Skeletal muscle tissue (tissue), 4 donors: ENCODE data around the gene KCNK4. TPM values are rescaled to one million over a fixed set of nuclear protein-coding genes. Genes with fewer than 3 reads are reported as not detected.
A peak's percentile ranks its signal among the peaks of the same experiment; 100 is the strongest.

Experiments used
- H3K27ac ChIP-seq: one replicate; pipeline ENCODE4 v1.7.0; 2013; ENCODE audit warnings: mild to moderate bottlenecking, low read depth, low read length, inconsistent platforms
- H3K27me3 ChIP-seq, 3 donors: one replicate each; pipeline ENCODE4 v1.7.0; 2013; ENCODE audit warnings: low read length in 3 of 3; ENCODE audit not compliant: control insufficient read depth in 3 of 3, insufficient read depth in 3 of 3
- H3K36me3 ChIP-seq, 3 donors: one replicate each; pipeline ENCODE4 v1.7.0; 2013; ENCODE audit warnings: low read length in 3 of 3; ENCODE audit not compliant: control insufficient read depth in 3 of 3, insufficient read depth in 3 of 3
- H3K4me1 ChIP-seq, 3 donors: one replicate each; pipeline ENCODE4 v1.7.0; 2013; ENCODE audit warnings: low read length in 3 of 3, mild to moderate bottlenecking in 3 of 3; ENCODE audit not compliant: control insufficient read depth in 3 of 3, insufficient read depth in 3 of 3
- H3K4me3 ChIP-seq, 3 donors: one replicate each; pipeline ENCODE4 v1.7.0; 2013; ENCODE audit warnings: low read length in 3 of 3
- H3K9ac ChIP-seq, 3 donors: one replicate each; pipeline ENCODE4 v1.7.0; 2013; ENCODE audit warnings: low read length in 3 of 3, mild to moderate bottlenecking in 3 of 3, moderate library complexity in 2 of 3, low read depth in 1 of 3
- H3K9me3 ChIP-seq, 3 donors: one replicate each; pipeline ENCODE4 v1.7.0; 2013; ENCODE audit warnings: low read length in 3 of 3; ENCODE audit not compliant: control insufficient read depth in 3 of 3
- total RNA-seq: library from RNA; depleted of rRNA; stranded (reverse); fragments of >200 nt; gene quantifications from one replicate; pipeline ENCODE4 v1.2.3, GENCODE V29; 2014
- donor health status: Osteomylitis.

Gene KCNK4
- total RNA-seq, 1 donor from 2014 or later = not detected

- Histone ChIP-seq H3K9me3 (no peaks in the 10 kb centered on the region), H3K4me3 (peak within 1 kb of the TSS; percentile 95 to 97 (median 95)), H3K27me3 (no peaks in the 10 kb centered on the region), H3K4me1 (peaks cover 54 to 69% (median 60%) of the 10 kb centered on the region in 3 donors), H3K36me3 (peaks cover 4 to 12% (median 6%) of the 10 kb centered on the region in 3 donors), H3K27ac (peak within 1 kb of the TSS; percentile 93), H3K9ac (peak within 1 kb of the TSS; percentile 92 to 97 (median 95))
Measured at GRCh38 chr11:64246871-64247728, 44.0 kb upstream of the KCNK4 start, which contains the start of gene PPP1R14B. Gene PPP1R14B, minus strand, starts transcription at chr11:64246943. Its CDS starts 270 bp downstream, at chr11:64246673.

DNA sequence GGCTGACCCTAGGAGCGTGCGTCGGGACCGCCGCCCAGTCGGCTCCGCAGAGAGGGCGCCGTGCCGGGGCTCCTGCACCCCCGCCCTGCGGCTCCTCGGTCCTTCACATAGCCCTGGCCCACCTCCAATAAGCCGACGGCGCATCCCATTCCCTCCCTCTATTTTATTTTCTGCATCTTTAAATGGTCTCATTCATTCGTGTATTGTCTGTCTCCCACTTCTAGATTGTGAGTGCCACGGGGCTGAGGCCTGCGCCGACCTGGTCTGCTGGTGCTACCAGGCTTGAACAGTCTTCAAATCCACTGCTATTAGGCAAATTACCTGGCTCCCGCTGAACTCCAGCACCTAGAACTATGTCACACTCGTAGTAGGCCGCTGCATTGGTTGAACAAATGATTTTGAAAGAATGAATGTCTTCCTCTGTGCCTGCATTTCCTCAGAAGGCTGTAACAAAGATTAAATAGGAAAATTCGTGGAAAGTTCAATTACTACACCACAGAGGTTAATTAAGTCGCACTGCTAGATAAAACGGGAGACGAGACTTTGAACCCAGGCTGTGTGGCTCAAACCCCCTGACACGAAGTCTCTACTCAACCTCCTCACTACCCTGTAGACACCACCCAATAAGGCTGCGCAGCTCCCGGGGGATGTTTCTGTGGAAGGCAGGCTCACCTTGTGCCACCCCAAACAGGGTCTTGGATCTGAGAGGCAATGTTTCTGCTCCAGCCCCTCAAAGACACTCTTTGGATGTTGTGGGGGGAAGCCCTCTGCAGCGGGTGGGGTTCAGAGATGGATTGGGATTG is 43.2 kb upstream of the KCNK4 start:
- peaks cover 4 to 12% (median 6%) of the 10 kb centered on the region in 3 donors for H3K36me3 ChIP-seq
- no peak overlapping the region for H3K27ac ChIP-seq
- H3K4me1 ChIP-seq = peaks cover 52 to 67% (median 57%) of the 10 kb centered on the region in 3 donors
- peak overlapping the region; percentile 51 to 90 (median 79) for H3K9ac ChIP-seq
- no peaks in the 10 kb centered on the region for H3K9me3 ChIP-seq
- H3K4me3 ChIP-seq = peak overlapping the region; percentile 59 to 97 (median 90)
- H3K27me3 ChIP-seq = no peaks in the 10 kb centered on the region

DNA sequence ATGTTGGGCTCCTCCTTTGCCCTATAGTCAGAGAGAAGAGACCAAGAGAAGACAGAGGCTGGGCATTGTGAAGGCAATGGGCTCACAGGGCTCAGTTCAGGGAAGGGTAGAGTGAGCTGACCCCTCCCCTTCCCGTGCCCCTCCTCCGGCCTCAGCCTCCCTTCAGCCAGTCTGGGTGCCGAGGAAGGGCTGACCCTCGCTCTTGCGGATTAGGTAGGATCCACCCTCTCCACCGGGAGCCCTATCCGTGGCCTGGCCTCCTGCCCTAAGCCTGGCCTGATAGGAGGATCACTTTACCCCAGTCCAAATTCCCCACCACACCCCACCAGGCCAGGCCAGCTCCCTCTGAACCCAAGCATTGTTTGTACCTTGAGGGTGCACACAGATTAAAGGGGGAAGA is 42.5 kb upstream of the KCNK4 start:
- peaks cover 53 to 67% (median 57%) of the 10 kb centered on the region in 3 donors for H3K4me1 ChIP-seq
- peak overlapping the region in 2 of 3 donors; percentile 45 to 48 for H3K9ac ChIP-seq
- H3K27me3 ChIP-seq = no peaks in the 10 kb centered on the region
- no peak overlapping the region for H3K27ac ChIP-seq
- H3K9me3 ChIP-seq = no peaks in the 10 kb centered on the region
- no peak overlapping the region for H3K4me3 ChIP-seq
- H3K36me3 ChIP-seq = peaks cover 1 to 5% (median 2%) of the 10 kb centered on the region in 3 donors

DNA sequence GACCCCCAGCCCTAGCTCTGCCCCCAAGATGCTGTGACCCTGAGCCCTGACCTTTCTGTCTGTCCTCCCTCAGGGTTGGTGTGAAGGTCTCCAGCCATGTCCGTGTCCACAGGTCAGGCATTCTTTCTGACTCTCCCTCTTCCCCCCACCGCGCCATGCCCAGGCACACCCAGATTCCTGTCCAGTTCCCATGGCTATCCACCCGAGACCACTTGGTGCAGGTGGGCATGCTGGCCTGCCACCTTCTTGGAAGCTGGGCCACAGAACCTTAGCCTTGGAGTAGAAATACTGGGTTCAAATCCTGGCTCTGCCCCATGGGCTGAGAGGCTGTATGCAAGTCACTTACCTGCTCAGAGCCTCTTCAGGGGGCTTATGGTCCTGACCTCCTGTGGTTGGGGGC is 42.1 kb upstream of the KCNK4 start:
- peaks cover 0 to 3% (median 0%) of the 10 kb centered on the region in 3 donors for H3K36me3 ChIP-seq
- H3K27me3 ChIP-seq = no peaks in the 10 kb centered on the region
- H3K9ac ChIP-seq = peak overlapping the region in 1 of 3 donors; percentile 45
- no peak overlapping the region for H3K27ac ChIP-seq
- no peaks in the 10 kb centered on the region for H3K9me3 ChIP-seq
- H3K4me3 ChIP-seq = no peak overlapping the region
- peaks cover 53 to 67% (median 57%) of the 10 kb centered on the region in 3 donors for H3K4me1 ChIP-seq

- no peak overlapping the region for H3K27ac ChIP-seq
- H3K4me1 ChIP-seq = peaks cover 52 to 63% (median 57%) of the 10 kb centered on the region in 3 donors
- H3K9ac ChIP-seq = no peak overlapping the region
- H3K27me3 ChIP-seq = no peaks in the 10 kb centered on the region
- H3K4me3 ChIP-seq = no peak overlapping the region
- peaks cover 0 to 3% (median 0%) of the 10 kb centered on the region in 3 donors for H3K36me3 ChIP-seq
- H3K9me3 ChIP-seq = no peaks in the 10 kb centered on the region
Measured at GRCh38 chr11:64249563-64250414, 41.3 kb upstream of the KCNK4 start.

DNA sequence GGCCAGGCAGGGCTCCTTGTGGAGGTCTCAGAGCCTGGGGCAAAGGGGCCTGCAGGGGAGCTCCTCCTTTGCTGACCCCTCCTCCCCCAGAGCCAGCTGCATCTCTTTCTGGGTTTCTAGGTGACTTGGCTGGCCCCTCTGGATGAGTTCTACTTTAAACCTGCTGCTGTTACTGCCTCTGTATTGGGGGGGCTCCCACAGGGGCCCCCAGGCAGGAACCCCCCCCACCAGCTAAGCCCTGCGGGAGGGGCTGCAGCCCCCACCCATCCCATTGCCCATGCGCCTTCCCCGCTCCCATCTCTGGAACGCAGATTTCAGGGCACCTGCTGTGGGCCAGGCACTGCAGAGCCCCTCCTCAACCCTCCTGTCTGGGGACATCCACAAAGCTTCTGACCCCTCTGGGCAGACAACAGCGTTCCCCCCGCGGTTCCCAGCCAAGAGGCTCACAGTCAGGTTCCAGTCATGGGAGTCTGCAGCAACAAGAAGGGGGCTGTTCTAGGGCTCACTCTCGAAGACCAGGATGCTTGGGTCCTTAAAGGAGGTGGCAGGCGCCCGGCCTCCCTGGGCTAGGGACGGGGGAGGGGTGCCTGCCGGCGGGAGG is 40.6 kb upstream of the KCNK4 start:
- Histone ChIP-seq H3K27ac (no peak overlapping the region), H3K27me3 (no peaks in the 10 kb centered on the region), H3K9me3 (no peaks in the 10 kb centered on the region), H3K9ac (peak overlapping the region; percentile 69 to 80 (median 70)), H3K36me3 (peaks cover 3 to 7% (median 3%) of the 10 kb centered on the region in 3 donors), H3K4me1 (peaks cover 45 to 56% (median 50%) of the 10 kb centered on the region in 3 donors), H3K4me3 (peak overlapping the region; percentile 65 to 71 (median 69))

DNA sequence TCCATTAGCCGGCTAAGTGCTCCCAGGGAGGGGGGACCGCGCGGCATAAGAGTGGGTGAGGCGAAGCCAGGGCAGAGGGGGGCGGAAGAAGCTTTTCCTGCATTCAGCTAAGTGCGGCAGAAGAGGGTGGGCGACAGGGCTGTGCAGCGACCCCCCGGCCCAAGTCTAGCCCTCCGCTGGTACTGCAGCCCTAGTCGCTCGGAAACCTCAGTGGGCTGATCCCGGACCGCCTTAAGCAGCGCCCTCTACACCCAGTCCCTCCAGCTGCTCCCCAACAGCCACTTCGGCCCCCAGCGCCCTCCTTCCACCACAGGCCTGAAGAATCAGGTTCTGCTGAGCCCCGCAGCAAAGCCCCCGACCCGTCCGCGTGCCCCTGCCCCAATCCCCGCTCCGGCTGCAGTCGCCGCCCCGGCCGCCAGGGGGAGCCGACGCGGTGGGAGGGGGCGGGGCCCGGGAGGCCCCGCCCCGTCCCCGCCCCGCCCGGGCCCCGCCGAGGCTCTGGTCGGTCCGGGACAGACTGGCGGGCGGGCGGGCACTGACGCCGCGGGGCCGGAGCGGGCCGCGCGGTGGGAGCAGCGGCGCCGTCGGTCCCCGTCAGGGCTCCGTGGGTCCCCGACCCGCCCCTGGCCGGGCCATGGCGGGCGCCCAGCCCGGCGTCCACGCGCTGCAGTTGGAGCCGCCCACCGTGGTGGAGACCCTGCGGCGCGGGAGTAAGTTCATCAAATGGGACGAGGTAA is 39.9 kb upstream of the KCNK4 start, which contains the start of gene PLCB3:
Gene PLCB3 (plus strand): TSS at position 515 of the 737 bp plus-strand sequence. CDS start 120 bp downstream, at position 635.
- peaks cover 3 to 10% (median 5%) of the 10 kb centered on the region in 3 donors for H3K36me3 ChIP-seq
- H3K27me3 ChIP-seq = no peaks in the 10 kb centered on the region
- peaks cover 40 to 50% (median 44%) of the 10 kb centered on the region in 3 donors for H3K4me1 ChIP-seq
- peak within 1 kb of the TSS; percentile 73 to 78 (median 78) for H3K4me3 ChIP-seq
- H3K9me3 ChIP-seq = no peaks in the 10 kb centered on the region
- peak within 1 kb of the TSS; percentile 80 to 84 (median 81) for H3K9ac ChIP-seq
- no peak within 1 kb of the TSS for H3K27ac ChIP-seq

- Histone ChIP-seq H3K27me3 (no peaks in the 10 kb centered on the region), H3K4me1 (peaks cover 40 to 50% (median 44%) of the 10 kb centered on the region in 3 donors), H3K9me3 (no peaks in the 10 kb centered on the region), H3K27ac (no peak overlapping the region), H3K4me3 (peak overlapping the region; percentile 73 to 78 (median 78)), H3K36me3 (peaks cover 7 to 13% (median 8%) of the 10 kb centered on the region in 3 donors), H3K9ac (peak overlapping the region; percentile 80 to 84 (median 81))
Measured at GRCh38 chr11:64251753-64252002, 39.4 kb upstream of the KCNK4 start.
